GM18502 (cell line): ENCODE measurements around the gene RNF135.

ENCODE experiments used
- ATAC-seq: cut with Tn5 transposase; IDR thresholded peaks from one replicate; pipeline ENCODE4 v1.9.1; 2021; ENCODE audit warnings: mild to moderate bottlenecking; ENCODE audit not compliant: unreplicated experiment, poor library complexity

Gene RNF135

DNA sequence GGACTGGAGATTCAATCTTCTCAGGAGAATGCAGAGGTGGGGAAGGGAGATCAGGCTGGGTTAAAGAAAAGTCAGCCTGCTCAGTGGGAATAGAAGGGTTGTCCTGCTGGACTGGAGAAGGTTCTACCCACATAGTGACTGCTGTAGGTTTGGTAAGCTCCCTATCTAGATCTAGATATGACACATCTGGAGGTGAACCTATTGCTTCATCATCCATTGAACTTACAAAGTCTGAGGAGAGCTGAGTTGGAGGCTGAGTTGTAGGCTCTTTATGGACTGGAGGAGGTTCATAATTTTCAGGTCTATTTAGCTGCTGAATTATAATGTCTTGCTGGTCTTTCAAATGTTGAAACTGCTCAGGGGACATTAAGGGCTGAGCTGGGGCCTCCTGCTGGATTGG lies 77.9 kb downstream of the RNF135 start:
- no peak for ATAC-seq
